ENCODE measurements around the gene MTHFD2L.

GRCh38 chr4:74228691-74229640 lies 71.0 kb downstream of the MTHFD2L start:
- no peak for TF ChIP-seq ZNF747 (tag by site-specific recombination; IDR thresholded peaks at IDR 0.05)
- TF ChIP-seq ZNF561 (tag by site-specific recombination; IDR thresholded peaks at IDR 0.05; ENCODE audit: borderline replicate concordance) = no peak
